K562 (cell line): ENCODE results near the gene ATP13A4. TPM values are rescaled to one million over a fixed set of nuclear protein-coding genes. Genes with fewer than 3 reads are reported as not detected.

Experiments used
- CC2D1A ChIP-seq: fragments of 450-650 bp; IDR thresholded peaks from 2 replicates; pipeline ENCODE4 v1.6.1; 2017; ENCODE audit warnings: mild to moderate bottlenecking
- FOXA3 ChIP-seq, 2 experiments: fragments of 450-650 bp in 1 of 2; sonication (generic) in 1 of 2; formaldehyde crosslinking; IDR thresholded peaks in 1 of 2; conservative IDR thresholded peaks in 1 of 2; 2 replicates each; pipeline versions ENCODE4 v1.4.0 to v1.8.0; 2020 to 2022; ENCODE audit warnings: mild to moderate bottlenecking in 2 of 2, missing genetic modification reagents in 1 of 2
- HEY1 ChIP-seq: fragments of 250-450 bp; sonication (Bioruptor Pico); IDR thresholded peaks from 2 replicates; pipeline ENCODE4 v1.5.0; 2020; ENCODE audit warnings: mild to moderate bottlenecking, moderate library complexity, borderline replicate concordance
- HMBOX1 ChIP-seq: sonication (generic); IDR thresholded peaks from 2 replicates; pipeline ENCODE4 v1.6.1; 2016
- HOXB6 ChIP-seq: fragments of 250-450 bp; sonication (Bioruptor Pico); IDR thresholded peaks from 2 replicates; pipeline ENCODE4 v1.5.1; 2022; ENCODE audit warnings: mild to moderate bottlenecking, borderline replicate concordance
- PHF8 ChIP-seq: fragments of 200-600 bp; sonication (generic); IDR thresholded peaks from 2 replicates; pipeline ENCODE4 v1.6.1; 2012; ENCODE audit warnings: mixed run types, mild to moderate bottlenecking, inconsistent platforms, low read length, moderate library complexity, borderline replicate concordance
- POLR2AphosphoS5 ChIP-seq: IDR thresholded peaks from 2 replicates; pipeline ENCODE4 v1.6.1; 2011; ENCODE audit warnings: mild to moderate bottlenecking, low read depth, low read length, moderate library complexity; ENCODE audit not compliant: control insufficient read depth, insufficient read depth
- POLR2H ChIP-seq: IDR thresholded peaks from 2 replicates; pipeline ENCODE4 v1.6.1; 2016; ENCODE audit warnings: missing genetic modification characterization, low read depth, mild to moderate bottlenecking, control low read depth, missing compliant biosample characterization, moderate library complexity
- PTBP1 ChIP-seq: fragments of 200-400 bp; formaldehyde crosslinking; IDR thresholded peaks from 2 replicates; pipeline ENCODE4 v1.6.1; 2017; ENCODE audit warnings: low read depth, low read length
- SETDB1 ChIP-seq: IDR thresholded peaks from one replicate; pipeline ENCODE4 v1.6.1; 2012; ENCODE audit warnings: low read length, control low read depth, inconsistent platforms
- SMARCE1 ChIP-seq: fragments of 450-650 bp; IDR thresholded peaks from 2 replicates; pipeline ENCODE4 v1.7.1; 2016; ENCODE audit warnings: mild to moderate bottlenecking
- TEAD4 ChIP-seq, 2 experiments: sonication (generic) in 1 of 2; formaldehyde crosslinking in 1 of 2; IDR thresholded peaks; 2 replicates each; pipeline versions ENCODE4 v1.6.1 to v1.8.0; 2012 to 2022; ENCODE audit warnings: borderline replicate concordance in 1 of 2, inconsistent platforms in 1 of 2, low read length in 1 of 2, mild to moderate bottlenecking in 1 of 2, missing genetic modification reagents in 1 of 2
- U2AF2 ChIP-seq: fragments of 200-400 bp; formaldehyde crosslinking; optimal IDR thresholded peaks from 2 replicates; pipeline ENCODE3; 2017; ENCODE audit warnings: low read depth, mild to moderate bottlenecking, low read length
- ZBTB34 ChIP-seq: fragments of 250-450 bp; sonication (Bioruptor Pico); IDR thresholded peaks from 2 replicates; pipeline ENCODE4 v1.8.0; 2021; ENCODE audit warnings: mild to moderate bottlenecking, moderate library complexity
- ZC3H4 ChIP-seq: sonication (generic); formaldehyde crosslinking; IDR thresholded peaks from 2 replicates; pipeline ENCODE4 v1.9.0; 2021; ENCODE audit warnings: missing genetic modification reagents, borderline replicate concordance
- ZFP30 ChIP-seq: fragments of 250-450 bp; sonication (Bioruptor Pico); IDR thresholded peaks from 2 replicates; pipeline ENCODE4 v1.8.0; 2022; ENCODE audit warnings: moderate library complexity, mild to moderate bottlenecking, inconsistent platforms, borderline replicate concordance
- ZFP36 ChIP-seq: fragments of 150-350 bp; IDR thresholded peaks from 2 replicates; pipeline ENCODE4 v1.6.1; 2018; ENCODE audit warnings: low read length, low read depth; ENCODE audit not compliant: partially characterized antibody
- ZFPM2 ChIP-seq: fragments of 250-450 bp; sonication (Bioruptor Pico); IDR thresholded peaks from 2 replicates; pipeline ENCODE4 v1.5.1; 2022; ENCODE audit warnings: mild to moderate bottlenecking
- ZNF140 ChIP-seq: fragments of 250-450 bp; sonication (Bioruptor Pico); IDR thresholded peaks from 2 replicates; pipeline ENCODE4 v1.8.0; 2021; ENCODE audit warnings: moderate library complexity, mild to moderate bottlenecking, inconsistent platforms
- polyA plus RNA-seq, 8 experiments: library from polyadenylated mRNA; depleted of rRNA in 4 of 8; stranded (reverse) in 5 of 8; unstranded in 3 of 8; fragments of >200 nt; fragmentation: Nextera tagmentation in 2 of 8; fragmentation: Illumina TruSeq in 1 of 8; extraction: Ambion mirVana in 2 of 8; extraction: Trizol in 1 of 8; gene quantifications; 2 replicates each; pipeline versions ENCODE4 v1.2.1 to v1.2.3, GENCODE V29; 2011 to 2014; ENCODE audit warnings: inconsistent platforms in 1 of 8, missing spikeins in 1 of 8
- total RNA-seq, 7 experiments: library from RNA; depleted of rRNA in 6 of 7; stranded (reverse); fragments of >200 nt in 6 of 7; fragmentation: Illumina TruSeq in 2 of 7; extraction: Trizol in 2 of 7; gene quantifications; 2 replicates each; pipeline versions ENCODE4 v1.2.1 to v1.2.3, GENCODE V29; 2011 to 2021; ENCODE audit warnings: low replicate concordance in 1 of 7
- TF ChIP-seq, protein P1 (sequence below): fragments of 450-650 bp; IDR thresholded peaks from 2 replicates; pipeline ENCODE4 v1.6.1; 2016; ENCODE audit warnings: low read depth, mild to moderate bottlenecking, moderate library complexity
- TF ChIP-seq, protein P2 (sequence below): fragments of 200-800 bp; sonication (Bioruptor generic); IDR thresholded peaks from 2 replicates; pipeline ENCODE4 v1.6.1; 2016; ENCODE audit warnings: missing genetic modification characterization, missing compliant biosample characterization

ATP13A4 gene
- total and polyA plus RNA-seq, 9 of the 15 experiments (the other 6 are each of a cell fraction or from before 2014, with no cell fraction given): 0.03 to 0.14 (median 0.07) TPM; not detected in 6

DNA sequence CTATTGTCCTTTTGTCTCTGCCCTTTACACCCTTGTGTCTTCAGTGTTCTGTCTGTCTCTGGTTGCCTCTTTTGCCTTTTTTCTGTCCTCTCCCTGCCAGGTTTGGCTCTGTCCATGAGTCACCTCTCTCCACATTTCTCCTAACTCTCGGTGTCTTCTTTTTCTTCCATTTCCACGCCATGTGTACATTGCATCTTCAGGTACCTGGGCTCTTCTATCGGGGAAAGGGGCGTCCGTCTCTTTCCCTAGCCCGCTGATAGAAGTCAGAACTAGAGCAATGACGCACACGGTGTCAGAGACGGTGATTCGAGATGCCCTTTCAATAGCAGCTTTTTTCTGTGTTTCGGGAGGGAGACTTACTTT is 39.0 kb upstream of the ATP13A4 start (continued):
- TF ChIP-seq, protein P1, sequence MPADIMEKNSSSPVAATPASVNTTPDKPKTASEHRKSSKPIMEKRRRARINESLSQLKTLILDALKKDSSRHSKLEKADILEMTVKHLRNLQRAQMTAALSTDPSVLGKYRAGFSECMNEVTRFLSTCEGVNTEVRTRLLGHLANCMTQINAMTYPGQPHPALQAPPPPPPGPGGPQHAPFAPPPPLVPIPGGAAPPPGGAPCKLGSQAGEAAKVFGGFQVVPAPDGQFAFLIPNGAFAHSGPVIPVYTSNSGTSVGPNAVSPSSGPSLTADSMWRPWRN: no peak
- no peak for TF ChIP-seq POLR2H
- peak; percentile 51; the same call in 1 of the 2 replicates for TF ChIP-seq SMARCE1
- no peak for TF ChIP-seq ZC3H4 (CRISPR knock-in tag)
- TF ChIP-seq PHF8: no peak
- no peak for TF ChIP-seq HOXB6
- TF ChIP-seq ZFP30 (CRISPR knock-in tag): no peak
- TF ChIP-seq TEAD4 (IDR thresholded peaks at IDR 0.05; ENCODE audit: low read length): no peak
- TF ChIP-seq TEAD4 (CRISPR knock-in tag; IDR thresholded peaks at IDR 0.05; ENCODE audit: borderline replicate concordance): no peak
- TF ChIP-seq, protein P2, sequence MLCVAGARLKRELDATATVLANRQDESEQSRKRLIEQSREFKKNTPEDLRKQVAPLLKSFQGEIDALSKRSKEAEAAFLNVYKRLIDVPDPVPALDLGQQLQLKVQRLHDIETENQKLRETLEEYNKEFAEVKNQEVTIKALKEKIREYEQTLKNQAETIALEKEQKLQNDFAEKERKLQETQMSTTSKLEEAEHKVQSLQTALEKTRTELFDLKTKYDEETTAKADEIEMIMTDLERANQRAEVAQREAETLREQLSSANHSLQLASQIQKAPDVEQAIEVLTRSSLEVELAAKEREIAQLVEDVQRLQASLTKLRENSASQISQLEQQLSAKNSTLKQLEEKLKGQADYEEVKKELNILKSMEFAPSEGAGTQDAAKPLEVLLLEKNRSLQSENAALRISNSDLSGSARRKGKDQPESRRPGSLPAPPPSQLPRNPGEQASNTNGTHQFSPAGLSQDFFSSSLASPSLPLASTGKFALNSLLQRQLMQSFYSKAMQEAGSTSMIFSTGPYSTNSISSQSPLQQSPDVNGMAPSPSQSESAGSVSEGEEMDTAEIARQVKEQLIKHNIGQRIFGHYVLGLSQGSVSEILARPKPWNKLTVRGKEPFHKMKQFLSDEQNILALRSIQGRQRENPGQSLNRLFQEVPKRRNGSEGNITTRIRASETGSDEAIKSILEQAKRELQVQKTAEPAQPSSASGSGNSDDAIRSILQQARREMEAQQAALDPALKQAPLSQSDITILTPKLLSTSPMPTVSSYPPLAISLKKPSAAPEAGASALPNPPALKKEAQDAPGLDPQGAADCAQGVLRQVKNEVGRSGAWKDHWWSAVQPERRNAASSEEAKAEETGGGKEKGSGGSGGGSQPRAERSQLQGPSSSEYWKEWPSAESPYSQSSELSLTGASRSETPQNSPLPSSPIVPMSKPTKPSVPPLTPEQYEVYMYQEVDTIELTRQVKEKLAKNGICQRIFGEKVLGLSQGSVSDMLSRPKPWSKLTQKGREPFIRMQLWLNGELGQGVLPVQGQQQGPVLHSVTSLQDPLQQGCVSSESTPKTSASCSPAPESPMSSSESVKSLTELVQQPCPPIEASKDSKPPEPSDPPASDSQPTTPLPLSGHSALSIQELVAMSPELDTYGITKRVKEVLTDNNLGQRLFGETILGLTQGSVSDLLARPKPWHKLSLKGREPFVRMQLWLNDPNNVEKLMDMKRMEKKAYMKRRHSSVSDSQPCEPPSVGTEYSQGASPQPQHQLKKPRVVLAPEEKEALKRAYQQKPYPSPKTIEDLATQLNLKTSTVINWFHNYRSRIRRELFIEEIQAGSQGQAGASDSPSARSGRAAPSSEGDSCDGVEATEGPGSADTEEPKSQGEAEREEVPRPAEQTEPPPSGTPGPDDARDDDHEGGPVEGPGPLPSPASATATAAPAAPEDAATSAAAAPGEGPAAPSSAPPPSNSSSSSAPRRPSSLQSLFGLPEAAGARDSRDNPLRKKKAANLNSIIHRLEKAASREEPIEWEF (CRISPR knock-in tag): no peak
- peak; percentile 11; the same call in 1 of the 2 replicates for TF ChIP-seq CC2D1A
- TF ChIP-seq ZFP36: no peak
- no peak for TF ChIP-seq POLR2AphosphoS5
- no peak for TF ChIP-seq U2AF2
- no peak for TF ChIP-seq ZNF140 (CRISPR knock-in tag)
- peak in 1 of 2 experiments; percentile 69; a peak in 1 of 4 replicates for TF ChIP-seq FOXA3 (CRISPR knock-in tag; conservative IDR thresholded peaks at IDR 0.05 in 1 of 2, IDR thresholded peaks at IDR 0.05 in 1 of 2)
- TF ChIP-seq HMBOX1: no peak
- no peak for TF ChIP-seq SETDB1
- TF ChIP-seq ZFPM2 (CRISPR knock-in tag): no peak
- TF ChIP-seq HEY1 (CRISPR knock-in tag): no peak
- no peak for TF ChIP-seq PTBP1
- TF ChIP-seq ZBTB34 (CRISPR knock-in tag): no peak
